GM19351 (cell line): ENCODE data around the gene AK1.
A peak's percentile ranks its signal among the peaks of the same experiment; 100 is the strongest.

Source experiments
- ATAC-seq: cut with Tn5 transposase; IDR thresholded peaks from one replicate; pipeline ENCODE4 v1.9.1; 2021; ENCODE audit warnings: mild to moderate bottlenecking, moderate library complexity; ENCODE audit not compliant: unreplicated experiment

AK1 gene

GRCh38 chr9:127877566-127877998, at the start of gene AK1:
AK1 (minus strand) TSS chr9:127877675; CDS start chr9:127874617, 3,058 bp downstream.
- ATAC-seq = no peak

- no peak for ATAC-seq
Observed at GRCh38 chr9:127926906-127927200, 49.4 kb upstream of the AK1 start.

- ATAC-seq = no peak
Observed at GRCh38 chr9:127925959-127926905, 48.8 kb upstream of the AK1 start.

- no peak for ATAC-seq
Observed at GRCh38 chr9:127924736-127925444, 47.4 kb upstream of the AK1 start.

- no peak for ATAC-seq
Observed at GRCh38 chr9:127923771-127924170, 46.3 kb upstream of the AK1 start.

- no peak for ATAC-seq
Observed at GRCh38 chr9:127923046-127923445, 45.6 kb upstream of the AK1 start.

- no peak for ATAC-seq
Observed at GRCh38 chr9:127921557-127922120, 44.2 kb upstream of the AK1 start.

- ATAC-seq = no peak
Observed at GRCh38 chr9:127920794-127921193, 43.3 kb upstream of the AK1 start.

GRCh38 chr9:127919253-127919815, 41.9 kb upstream of the AK1 start:
- ATAC-seq = no peak

GRCh38 chr9:127918183-127919107, 41.0 kb upstream of the AK1 start:
- ATAC-seq = no peak

GRCh38 chr9:127917603-127918002, 40.1 kb upstream of the AK1 start:
- no peak for ATAC-seq

- peak; percentile 69 for ATAC-seq
Observed at GRCh38 chr9:127916720-127917581, 39.5 kb upstream of the AK1 start, which contains the start of gene ST6GALNAC4. ST6GALNAC4 (minus strand) TSS chr9:127917041; CDS start chr9:127916419, 622 bp downstream.

- no peak for ATAC-seq
Observed at GRCh38 chr9:127915801-127916719, 38.6 kb upstream of the AK1 start.

- no peak for ATAC-seq
Observed at GRCh38 chr9:127915325-127915752, 37.9 kb upstream of the AK1 start.

- no peak for ATAC-seq
Observed at GRCh38 chr9:127913682-127914081, 36.2 kb upstream of the AK1 start.

- no peak for ATAC-seq
Observed at GRCh38 chr9:127912882-127913281, 35.4 kb upstream of the AK1 start.

GRCh38 chr9:127912296-127912695, 34.8 kb upstream of the AK1 start:
- ATAC-seq = no peak

GRCh38 chr9:127910613-127911205, 33.2 kb upstream of the AK1 start:
- ATAC-seq = no peak
